ENCODE measurements around the gene PITRM1. TPM values are rescaled to one million over a fixed set of nuclear protein-coding genes. Genes with fewer than 3 reads are reported as not detected.
A peak's percentile ranks its signal among the peaks of the same experiment; 100 is the strongest.

PITRM1 gene
- total and polyA plus RNA-seq, 9 donors, result 46.6 to 107 (median 73.7) TPM

- TF ChIP-seq, protein P1, sequence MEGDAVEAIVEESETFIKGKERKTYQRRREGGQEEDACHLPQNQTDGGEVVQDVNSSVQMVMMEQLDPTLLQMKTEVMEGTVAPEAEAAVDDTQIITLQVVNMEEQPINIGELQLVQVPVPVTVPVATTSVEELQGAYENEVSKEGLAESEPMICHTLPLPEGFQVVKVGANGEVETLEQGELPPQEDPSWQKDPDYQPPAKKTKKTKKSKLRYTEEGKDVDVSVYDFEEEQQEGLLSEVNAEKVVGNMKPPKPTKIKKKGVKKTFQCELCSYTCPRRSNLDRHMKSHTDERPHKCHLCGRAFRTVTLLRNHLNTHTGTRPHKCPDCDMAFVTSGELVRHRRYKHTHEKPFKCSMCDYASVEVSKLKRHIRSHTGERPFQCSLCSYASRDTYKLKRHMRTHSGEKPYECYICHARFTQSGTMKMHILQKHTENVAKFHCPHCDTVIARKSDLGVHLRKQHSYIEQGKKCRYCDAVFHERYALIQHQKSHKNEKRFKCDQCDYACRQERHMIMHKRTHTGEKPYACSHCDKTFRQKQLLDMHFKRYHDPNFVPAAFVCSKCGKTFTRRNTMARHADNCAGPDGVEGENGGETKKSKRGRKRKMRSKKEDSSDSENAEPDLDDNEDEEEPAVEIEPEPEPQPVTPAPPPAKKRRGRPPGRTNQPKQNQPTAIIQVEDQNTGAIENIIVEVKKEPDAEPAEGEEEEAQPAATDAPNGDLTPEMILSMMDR (IDR thresholded peaks at IDR 0.05), result no peak
- TF ChIP-seq EP300 (IDR thresholded peaks at IDR 0.05), result no peak
- Histone ChIP-seq H3K36me3 (no peaks in the 10 kb centered on the region), H3K9me3 (no peaks in the 10 kb centered on the region), H3K27me3 (no peaks in the 10 kb centered on the region), H3K27ac (no peak overlapping the region), H3K4me1 (ENCODE audit: insufficient read depth) (no peaks in the 10 kb centered on the region), H3K4me3 (no peak overlapping the region)
- no peak for DNase-seq
- intact Hi-C loops (cut with DNase I), result loop anchor here in 3 of 4 donors (10.0 kb wide), 2 partner anchors 1565 to 1575 kb away; no protein-coding TSS in a partner anchor
- WGBS, 3 donors, result 87 to 90% (median 87%) methylated on average over 9 of the region's 9 CpGs
Observed at GRCh38 chr10:3199488-3199887, 26.9 kb upstream of the PITRM1 start.

DNA sequence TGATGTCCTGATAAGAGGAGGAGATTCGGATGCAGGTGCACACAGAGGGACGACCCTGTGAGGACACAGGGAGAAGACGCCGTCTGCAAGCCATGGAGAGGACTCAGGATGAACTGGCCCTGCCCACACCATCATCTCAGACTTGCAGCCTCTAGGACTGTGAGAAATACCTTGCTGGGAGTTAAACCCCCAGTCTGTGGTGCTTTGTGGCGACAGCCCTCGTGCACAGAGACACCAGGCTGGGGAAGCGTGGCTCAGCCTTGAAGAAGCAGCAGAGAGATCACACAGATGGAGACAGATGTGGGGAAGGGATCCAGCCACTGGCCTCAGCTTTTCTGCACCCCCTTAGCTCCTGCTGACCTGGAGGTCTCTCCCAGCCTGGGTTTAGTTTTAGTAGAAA, 26.3 kb upstream of the PITRM1 start:
- Histone ChIP-seq H3K9me3 (no peaks in the 10 kb centered on the region), H3K36me3 (no peaks in the 10 kb centered on the region), H3K27me3 (no peaks in the 10 kb centered on the region), H3K27ac (no peak overlapping the region), H3K4me1 (ENCODE audit: insufficient read depth) (no peaks in the 10 kb centered on the region), H3K4me3 (no peak overlapping the region)
- TF ChIP-seq EP300 (IDR thresholded peaks at IDR 0.05) (no peak), POLR2A (IDR thresholded peaks at IDR 0.05) (no peak)
- TF ChIP-seq, protein P1 (IDR thresholded peaks at IDR 0.05), result no peak
- DNase-seq, result no peak
- intact Hi-C loops (cut with DNase I), result loop anchor here in 3 of 4 donors (10.0 kb wide), 2 partner anchors 1566 to 1576 kb away; no protein-coding TSS in a partner anchor
- 88 to 94% (median 93%) methylated on average over 7 of the region's 7 CpGs for WGBS, 3 donors

DNA sequence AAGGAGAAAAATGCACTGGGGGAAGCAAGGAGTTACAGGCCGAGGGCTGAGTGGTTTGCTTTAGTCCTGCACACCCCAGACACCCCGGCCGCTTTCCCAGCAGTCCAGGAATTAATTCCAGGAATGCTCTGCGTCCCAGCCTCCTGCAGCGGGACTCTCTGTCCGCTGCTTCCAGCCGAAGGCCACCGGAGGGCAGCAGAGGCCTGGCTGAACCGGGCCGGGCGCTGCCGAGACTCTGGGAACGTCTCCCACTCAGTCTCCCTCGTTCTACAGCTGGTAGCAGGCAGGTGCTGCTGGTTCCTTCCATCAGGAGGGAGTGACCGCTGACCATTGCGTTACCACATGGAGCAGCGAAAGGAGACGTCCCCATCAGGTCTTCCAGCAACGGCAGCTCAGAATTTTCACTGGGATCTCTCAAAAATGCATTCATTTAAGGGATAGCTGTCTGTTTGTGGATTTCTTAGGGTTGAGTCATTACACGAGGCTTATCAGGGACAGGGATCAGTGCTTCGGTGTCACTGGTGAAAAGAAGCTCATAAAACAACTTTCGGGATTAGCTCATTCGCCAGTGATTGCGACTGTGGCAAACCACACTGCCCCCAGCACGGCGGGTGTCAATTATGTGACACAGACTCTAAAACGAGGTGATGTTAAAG, 24.9 kb upstream of the PITRM1 start:
- peak; percentile 71 to 84 (median 78) for DNase-seq
- Histone ChIP-seq H3K36me3 (no peaks in the 10 kb centered on the region), H3K4me1 (ENCODE audit: insufficient read depth) (no peaks in the 10 kb centered on the region), H3K9me3 (no peaks in the 10 kb centered on the region), H3K27ac (no peak overlapping the region), H3K4me3 (no peak overlapping the region), H3K27me3 (no peaks in the 10 kb centered on the region)
- intact Hi-C loops (cut with DNase I), result loop anchor here in 3 of 4 donors (10.0 kb wide), 2 partner anchors 1567 to 1577 kb away; no protein-coding TSS in a partner anchor
- TF ChIP-seq, protein P1 (IDR thresholded peaks at IDR 0.05), result peak; percentile 76 to 83 (median 80)
- TF ChIP-seq EP300 (IDR thresholded peaks at IDR 0.05), result no peak
- 8 to 9% (median 9%) methylated on average over 27 of the region's 27 CpGs for WGBS, 3 donors

DNA sequence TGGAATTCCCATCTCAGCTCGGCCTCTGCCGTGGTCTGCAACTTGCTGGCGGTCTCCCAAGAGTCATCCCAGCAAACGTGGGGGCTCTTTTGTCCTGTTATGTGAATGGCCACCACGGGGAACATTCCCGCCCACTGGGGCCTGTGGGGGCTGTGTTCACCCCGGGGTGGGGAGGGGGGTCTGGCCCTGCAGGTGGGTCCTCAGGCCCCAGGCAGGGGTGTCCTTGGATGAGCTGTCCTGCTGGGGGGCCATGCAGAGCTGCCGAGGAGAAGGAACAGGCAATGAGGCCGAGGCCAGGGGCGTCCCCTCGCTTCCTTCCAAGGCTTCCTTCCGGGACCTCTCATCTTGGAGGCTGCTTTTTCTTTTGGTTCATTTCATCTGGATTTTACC, 24.4 kb upstream of the PITRM1 start:
- intact Hi-C loops (cut with DNase I), result loop anchor here in 3 of 4 donors (10.0 kb wide), 2 partner anchors 1568 to 1578 kb away; no protein-coding TSS in a partner anchor
- Histone ChIP-seq H3K4me1 (ENCODE audit: insufficient read depth) (no peaks in the 10 kb centered on the region), H3K27me3 (no peaks in the 10 kb centered on the region), H3K36me3 (no peaks in the 10 kb centered on the region), H3K27ac (no peak overlapping the region), H3K9me3 (no peaks in the 10 kb centered on the region), H3K4me3 (no peak overlapping the region)
- DNase-seq, result peak in 1 of 5 donors; percentile 34
- TF ChIP-seq POLR2A (IDR thresholded peaks at IDR 0.05) (no peak), EP300 (IDR thresholded peaks at IDR 0.05) (no peak)
- TF ChIP-seq, protein P1 (IDR thresholded peaks at IDR 0.05), result no peak
- WGBS, 3 donors, result 28 to 40% (median 36%) methylated on average over 12 of the region's 12 CpGs
